HepG2 (cell line): ENCODE results near the gene TUBA4A. TPM values are rescaled to one million over a fixed set of nuclear protein-coding genes. Genes with fewer than 3 reads are reported as not detected.

Experiments used
- ERF ChIP-seq: IDR thresholded peaks from 2 replicates; pipeline ENCODE4 v1.6.1; 2018; ENCODE audit warnings: missing biosample characterization, missing genetic modification reagents
- KDM1A ChIP-seq: IDR thresholded peaks from 2 replicates; pipeline ENCODE4 v1.6.1; 2016; ENCODE audit warnings: missing compliant biosample characterization
- KDM5A ChIP-seq: fragments of 200-600 bp; sonication (generic); IDR thresholded peaks from 2 replicates; pipeline ENCODE4 v1.7.0; 2018; ENCODE audit warnings: antibody characterized with exemption, mild to moderate bottlenecking, low read length, borderline replicate concordance
- MEIS2 ChIP-seq: sonication (generic); formaldehyde crosslinking; IDR thresholded peaks from 2 replicates; pipeline ENCODE4 v1.9.0; 2021; ENCODE audit warnings: mild to moderate bottlenecking, missing genetic modification reagents
- POLR2A ChIP-seq, 2 experiments: IDR thresholded peaks; 2 replicates each; pipeline ENCODE4 v1.6.1; 2011; ENCODE audit warnings: low read depth in 2 of 2, low read length in 2 of 2, mild to moderate bottlenecking in 1 of 2, moderate library complexity in 1 of 2; ENCODE audit not compliant: insufficient read depth in 1 of 2
- POLR2AphosphoS5 ChIP-seq: IDR thresholded peaks from 2 replicates; pipeline ENCODE4 v1.6.1; 2012; ENCODE audit warnings: low read depth, low read length
- RELA ChIP-seq: sonication (generic); formaldehyde crosslinking; IDR thresholded peaks from 2 replicates; pipeline ENCODE4 v1.4.0; 2020; ENCODE audit warnings: missing genetic modification reagents
- RNF2 ChIP-seq: fragments of 450-650 bp; conservative IDR thresholded peaks from 2 replicates; pipeline ENCODE4 v1.6.1; 2016; ENCODE audit warnings: low read depth
- SKI ChIP-seq: fragments of 450-650 bp; IDR thresholded peaks from one replicate; pipeline ENCODE4 v1.6.1; 2018; ENCODE audit warnings: mild to moderate bottlenecking; ENCODE audit not compliant: partially characterized antibody
- SMARCE1 ChIP-seq: fragments of 450-650 bp; IDR thresholded peaks from 2 replicates; pipeline ENCODE4 v1.6.1; 2017; ENCODE audit warnings: borderline replicate concordance
- TOPORS ChIP-seq: sonication (generic); formaldehyde crosslinking; IDR thresholded peaks from 2 replicates; pipeline ENCODE4 v1.8.0; 2023; ENCODE audit warnings: mild to moderate bottlenecking, missing genetic modification reagents
- U2AF2 ChIP-seq: fragments of 200-400 bp; formaldehyde crosslinking; IDR thresholded peaks from 2 replicates; pipeline ENCODE4 v1.6.1; 2017; ENCODE audit warnings: low read depth, mild to moderate bottlenecking, low read length
- ZFP36 ChIP-seq: fragments of 150-350 bp; IDR thresholded peaks from 2 replicates; pipeline ENCODE4 v1.6.1; 2018; ENCODE audit warnings: borderline replicate concordance, low read length, low read depth; ENCODE audit not compliant: partially characterized antibody
- ZNF24 ChIP-seq: fragments of 450-650 bp; IDR thresholded peaks from 2 replicates; pipeline ENCODE4 v1.6.1; 2017; ENCODE audit warnings: antibody characterized with exemption, mild to moderate bottlenecking
- ZNF530 ChIP-seq: sonication (generic); formaldehyde crosslinking; IDR thresholded peaks from 2 replicates; pipeline ENCODE4 v1.5.0; 2020; ENCODE audit warnings: low read depth, mild to moderate bottlenecking, missing genetic modification reagents
- ZNF768 ChIP-seq: sonication (generic); formaldehyde crosslinking; IDR thresholded peaks from 2 replicates; pipeline ENCODE4 v1.4.0; 2020; ENCODE audit warnings: missing genetic modification reagents
- polyA plus RNA-seq, 8 experiments: library from polyadenylated mRNA; depleted of rRNA in 3 of 8; stranded (reverse) in 7 of 8; unstranded in 1 of 8; fragments of >200 nt; fragmentation: Illumina TruSeq in 4 of 8; extraction: Trizol in 4 of 8; gene quantifications; 2 replicates each; pipeline versions ENCODE4 v1.2.1 to v1.2.3, GENCODE V29; 2011 to 2016; ENCODE audit warnings: low read depth in 4 of 8, missing spikeins in 1 of 8, mixed read lengths in 1 of 8; ENCODE audit not compliant: insufficient read depth in 1 of 8
- total RNA-seq, 5 experiments: library from RNA; depleted of rRNA; stranded (reverse); fragments of >200 nt; fragmentation: Illumina TruSeq; extraction: Trizol; gene quantifications; 2 replicates each; pipeline ENCODE4 v1.2.3, GENCODE V29; 2016; ENCODE audit warnings: low read depth in 1 of 5
- TF ChIP-seq, protein P1 (sequence below): sonication (generic); formaldehyde crosslinking; IDR thresholded peaks from 2 replicates; pipeline ENCODE4 v1.8.0; 2022; ENCODE audit warnings: mild to moderate bottlenecking, missing genetic modification reagents, moderate library complexity
- TF ChIP-seq, protein P2 (sequence below): sonication (generic); formaldehyde crosslinking; IDR thresholded peaks from 2 replicates; pipeline ENCODE4 v1.4.0; 2020; ENCODE audit warnings: missing genetic modification reagents, borderline replicate concordance
- TF ChIP-seq, protein P3 (sequence below): sonication (generic); formaldehyde crosslinking; IDR thresholded peaks from 2 replicates; pipeline ENCODE4 v1.4.0; 2020; ENCODE audit warnings: mild to moderate bottlenecking, missing genetic modification reagents
- TF ChIP-seq, protein P4 (sequence below): sonication (generic); formaldehyde crosslinking; IDR thresholded peaks from 2 replicates; pipeline ENCODE4 v1.4.0; 2020; ENCODE audit warnings: missing genetic modification reagents, borderline replicate concordance
- TF ChIP-seq, protein P5 (sequence below): IDR thresholded peaks from 2 replicates; pipeline ENCODE4 v1.6.1; 2016; ENCODE audit warnings: control low read depth

Gene TUBA4A
- total and polyA plus RNA-seq, 2 of the 13 experiments (the other 11 are each of a cell fraction or from before 2014, with no cell fraction given) = 1.3 to 12.7 TPM

DNA sequence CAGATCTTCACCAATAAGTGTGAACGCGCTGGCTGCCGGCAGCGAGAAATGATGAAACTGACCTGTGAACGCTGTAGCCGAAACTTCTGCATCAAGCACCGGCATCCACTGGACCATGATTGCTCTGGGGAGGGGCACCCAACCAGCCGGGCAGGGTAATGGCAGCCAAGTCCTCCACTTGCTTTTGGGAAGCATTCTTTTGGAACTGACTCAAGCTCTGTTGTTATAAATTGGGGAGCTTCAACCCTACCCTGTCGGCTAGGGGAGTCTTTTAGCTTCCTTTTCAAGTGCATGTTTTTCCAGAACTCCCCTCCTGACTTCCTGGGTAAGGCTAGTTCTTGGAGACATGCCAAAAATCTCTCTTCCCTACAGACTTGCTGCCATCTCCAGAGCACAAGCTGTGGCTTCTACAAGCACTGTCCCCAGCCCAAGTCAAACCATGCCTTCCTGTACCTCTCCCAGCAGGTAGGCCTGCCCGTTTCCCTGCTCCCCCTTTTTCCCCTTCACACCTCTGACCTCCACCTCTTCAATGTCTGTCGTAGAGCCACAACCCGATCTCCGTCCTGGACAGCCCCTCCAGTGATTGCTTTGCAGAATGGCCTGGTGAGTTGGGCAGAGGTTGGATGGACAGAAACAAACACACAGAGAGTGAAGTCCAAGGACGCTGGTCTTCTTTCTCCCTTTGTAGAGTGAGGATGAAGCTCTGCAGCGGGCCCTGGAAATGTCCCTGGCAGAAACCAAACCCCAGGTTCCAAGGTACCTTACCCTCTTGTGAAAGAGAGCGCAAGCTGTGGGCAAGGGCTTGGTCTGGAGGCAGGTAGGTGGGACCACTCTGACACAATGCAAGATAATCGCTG lies 45.6 kb downstream of the TUBA4A start (continued):
- TF ChIP-seq MEIS2 (CRISPR knock-in tag) (peak; percentile 59; the same call in 1 of the 2 replicates), ZNF530 (CRISPR knock-in tag) (no peak), POLR2A (IDR thresholded peaks at IDR 0.05; ENCODE audit: insufficient read depth in 1 of 2, low read depth in 2 of 2, low read length in 2 of 2) (peak in 1 of 2 experiments; percentile 48; a peak in 1 of 4 replicates), U2AF2 (no peak), KDM1A (CRISPR knock-in tag) (0 out of 2 replicates have a peak, but pooled peaks have one; percentile 19), KDM5A (no peak), ZFP36 (no peak), RELA (CRISPR knock-in tag) (no peak), RNF2 (no peak), TOPORS (CRISPR knock-in tag) (no peak), SMARCE1 (no peak), ZNF24 (no peak), POLR2AphosphoS5 (peak; percentile 82), ZNF768 (CRISPR knock-in tag) (peak; percentile 7; the same call in 1 of the 2 replicates), ERF (CRISPR knock-in tag) (peak; percentile 65; the same call in 1 of the 2 replicates), SKI (peak; percentile 8)
- TF ChIP-seq, protein P1, sequence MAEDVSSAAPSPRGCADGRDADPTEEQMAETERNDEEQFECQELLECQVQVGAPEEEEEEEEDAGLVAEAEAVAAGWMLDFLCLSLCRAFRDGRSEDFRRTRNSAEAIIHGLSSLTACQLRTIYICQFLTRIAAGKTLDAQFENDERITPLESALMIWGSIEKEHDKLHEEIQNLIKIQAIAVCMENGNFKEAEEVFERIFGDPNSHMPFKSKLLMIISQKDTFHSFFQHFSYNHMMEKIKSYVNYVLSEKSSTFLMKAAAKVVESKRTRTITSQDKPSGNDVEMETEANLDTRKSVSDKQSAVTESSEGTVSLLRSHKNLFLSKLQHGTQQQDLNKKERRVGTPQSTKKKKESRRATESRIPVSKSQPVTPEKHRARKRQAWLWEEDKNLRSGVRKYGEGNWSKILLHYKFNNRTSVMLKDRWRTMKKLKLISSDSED (CRISPR knock-in tag) = no peak
- TF ChIP-seq, protein P2, sequence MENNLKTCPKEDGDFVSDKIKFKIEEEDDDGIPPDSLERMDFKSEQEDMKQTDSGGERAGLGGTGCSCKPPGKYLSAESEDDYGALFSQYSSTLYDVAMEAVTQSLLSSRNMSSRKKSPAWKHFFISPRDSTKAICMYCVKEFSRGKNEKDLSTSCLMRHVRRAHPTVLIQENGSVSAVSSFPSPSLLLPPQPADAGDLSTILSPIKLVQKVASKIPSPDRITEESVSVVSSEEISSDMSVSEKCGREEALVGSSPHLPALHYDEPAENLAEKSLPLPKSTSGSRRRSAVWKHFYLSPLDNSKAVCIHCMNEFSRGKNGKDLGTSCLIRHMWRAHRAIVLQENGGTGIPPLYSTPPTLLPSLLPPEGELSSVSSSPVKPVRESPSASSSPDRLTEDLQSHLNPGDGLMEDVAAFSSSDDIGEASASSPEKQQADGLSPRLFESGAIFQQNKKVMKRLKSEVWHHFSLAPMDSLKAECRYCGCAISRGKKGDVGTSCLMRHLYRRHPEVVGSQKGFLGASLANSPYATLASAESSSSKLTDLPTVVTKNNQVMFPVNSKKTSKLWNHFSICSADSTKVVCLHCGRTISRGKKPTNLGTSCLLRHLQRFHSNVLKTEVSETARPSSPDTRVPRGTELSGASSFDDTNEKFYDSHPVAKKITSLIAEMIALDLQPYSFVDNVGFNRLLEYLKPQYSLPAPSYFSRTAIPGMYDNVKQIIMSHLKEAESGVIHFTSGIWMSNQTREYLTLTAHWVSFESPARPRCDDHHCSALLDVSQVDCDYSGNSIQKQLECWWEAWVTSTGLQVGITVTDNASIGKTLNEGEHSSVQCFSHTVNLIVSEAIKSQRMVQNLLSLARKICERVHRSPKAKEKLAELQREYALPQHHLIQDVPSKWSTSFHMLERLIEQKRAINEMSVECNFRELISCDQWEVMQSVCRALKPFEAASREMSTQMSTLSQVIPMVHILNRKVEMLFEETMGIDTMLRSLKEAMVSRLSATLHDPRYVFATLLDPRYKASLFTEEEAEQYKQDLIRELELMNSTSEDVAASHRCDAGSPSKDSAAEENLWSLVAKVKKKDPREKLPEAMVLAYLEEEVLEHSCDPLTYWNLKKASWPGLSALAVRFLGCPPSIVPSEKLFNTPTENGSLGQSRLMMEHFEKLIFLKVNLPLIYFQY = peak; percentile 42; the same call in 1 of the 2 replicates
- TF ChIP-seq, protein P3, sequence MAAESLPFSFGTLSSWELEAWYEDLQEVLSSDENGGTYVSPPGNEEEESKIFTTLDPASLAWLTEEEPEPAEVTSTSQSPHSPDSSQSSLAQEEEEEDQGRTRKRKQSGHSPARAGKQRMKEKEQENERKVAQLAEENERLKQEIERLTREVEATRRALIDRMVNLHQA (CRISPR knock-in tag) = no peak
- TF ChIP-seq, protein P4, sequence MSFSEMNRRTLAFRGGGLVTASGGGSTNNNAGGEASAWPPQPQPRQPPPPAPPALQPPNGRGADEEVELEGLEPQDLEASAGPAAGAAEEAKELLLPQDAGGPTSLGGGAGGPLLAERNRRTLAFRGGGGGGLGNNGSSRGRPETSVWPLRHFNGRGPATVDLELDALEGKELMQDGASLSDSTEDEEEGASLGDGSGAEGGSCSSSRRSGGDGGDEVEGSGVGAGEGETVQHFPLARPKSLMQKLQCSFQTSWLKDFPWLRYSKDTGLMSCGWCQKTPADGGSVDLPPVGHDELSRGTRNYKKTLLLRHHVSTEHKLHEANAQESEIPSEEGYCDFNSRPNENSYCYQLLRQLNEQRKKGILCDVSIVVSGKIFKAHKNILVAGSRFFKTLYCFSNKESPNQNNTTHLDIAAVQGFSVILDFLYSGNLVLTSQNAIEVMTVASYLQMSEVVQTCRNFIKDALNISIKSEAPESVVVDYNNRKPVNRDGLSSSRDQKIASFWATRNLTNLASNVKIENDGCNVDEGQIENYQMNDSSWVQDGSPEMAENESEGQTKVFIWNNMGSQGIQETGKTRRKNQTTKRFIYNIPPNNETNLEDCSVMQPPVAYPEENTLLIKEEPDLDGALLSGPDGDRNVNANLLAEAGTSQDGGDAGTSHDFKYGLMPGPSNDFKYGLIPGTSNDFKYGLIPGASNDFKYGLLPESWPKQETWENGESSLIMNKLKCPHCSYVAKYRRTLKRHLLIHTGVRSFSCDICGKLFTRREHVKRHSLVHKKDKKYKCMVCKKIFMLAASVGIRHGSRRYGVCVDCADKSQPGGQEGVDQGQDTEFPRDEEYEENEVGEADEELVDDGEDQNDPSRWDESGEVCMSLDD = 0 out of 2 replicates have a peak, but pooled peaks have one; percentile 57
- TF ChIP-seq, protein P5, sequence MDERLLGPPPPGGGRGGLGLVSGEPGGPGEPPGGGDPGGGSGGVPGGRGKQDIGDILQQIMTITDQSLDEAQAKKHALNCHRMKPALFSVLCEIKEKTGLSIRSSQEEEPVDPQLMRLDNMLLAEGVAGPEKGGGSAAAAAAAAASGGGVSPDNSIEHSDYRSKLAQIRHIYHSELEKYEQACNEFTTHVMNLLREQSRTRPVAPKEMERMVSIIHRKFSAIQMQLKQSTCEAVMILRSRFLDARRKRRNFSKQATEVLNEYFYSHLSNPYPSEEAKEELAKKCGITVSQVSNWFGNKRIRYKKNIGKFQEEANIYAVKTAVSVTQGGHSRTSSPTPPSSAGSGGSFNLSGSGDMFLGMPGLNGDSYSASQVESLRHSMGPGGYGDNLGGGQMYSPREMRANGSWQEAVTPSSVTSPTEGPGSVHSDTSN (CRISPR knock-in tag) = peak; percentile 32; the same call in 1 of the 2 replicates
